ENCODE measurements around the gene IL12RB1.

Gene IL12RB1

GRCh38 chr19:18074192-18074591 lies 12.5 kb downstream of the IL12RB1 start:
- TF ChIP-seq, protein P1, sequence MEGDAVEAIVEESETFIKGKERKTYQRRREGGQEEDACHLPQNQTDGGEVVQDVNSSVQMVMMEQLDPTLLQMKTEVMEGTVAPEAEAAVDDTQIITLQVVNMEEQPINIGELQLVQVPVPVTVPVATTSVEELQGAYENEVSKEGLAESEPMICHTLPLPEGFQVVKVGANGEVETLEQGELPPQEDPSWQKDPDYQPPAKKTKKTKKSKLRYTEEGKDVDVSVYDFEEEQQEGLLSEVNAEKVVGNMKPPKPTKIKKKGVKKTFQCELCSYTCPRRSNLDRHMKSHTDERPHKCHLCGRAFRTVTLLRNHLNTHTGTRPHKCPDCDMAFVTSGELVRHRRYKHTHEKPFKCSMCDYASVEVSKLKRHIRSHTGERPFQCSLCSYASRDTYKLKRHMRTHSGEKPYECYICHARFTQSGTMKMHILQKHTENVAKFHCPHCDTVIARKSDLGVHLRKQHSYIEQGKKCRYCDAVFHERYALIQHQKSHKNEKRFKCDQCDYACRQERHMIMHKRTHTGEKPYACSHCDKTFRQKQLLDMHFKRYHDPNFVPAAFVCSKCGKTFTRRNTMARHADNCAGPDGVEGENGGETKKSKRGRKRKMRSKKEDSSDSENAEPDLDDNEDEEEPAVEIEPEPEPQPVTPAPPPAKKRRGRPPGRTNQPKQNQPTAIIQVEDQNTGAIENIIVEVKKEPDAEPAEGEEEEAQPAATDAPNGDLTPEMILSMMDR (IDR thresholded peaks at IDR 0.05; ENCODE audit: low read depth, low read length), result no peak
- in situ Hi-C loops (cut with HindIII; ENCODE audit: low sequenced_read_pairs), result no loop called here
- no peak overlapping the region for H3K4me3 ChIP-seq (ENCODE audit: low read depth, low read length)
- no peak for DNase-seq (ENCODE audit: low read depth, low spot score)

GRCh38 chr19:18073197-18073596 lies 13.5 kb downstream of the IL12RB1 start:
- TF ChIP-seq, protein P1 (IDR thresholded peaks at IDR 0.05; ENCODE audit: low read depth, low read length), result no peak
- DNase-seq (ENCODE audit: low read depth, low spot score), result no peak
- in situ Hi-C loops (cut with HindIII; ENCODE audit: low sequenced_read_pairs), result no loop called here
- no peak overlapping the region for H3K4me3 ChIP-seq (ENCODE audit: low read depth, low read length)

- in situ Hi-C loops (cut with HindIII; ENCODE audit: low sequenced_read_pairs), result no loop called here
- TF ChIP-seq, protein P1 (IDR thresholded peaks at IDR 0.05; ENCODE audit: low read depth, low read length), result no peak
- no peak for DNase-seq (ENCODE audit: low read depth, low spot score)
- H3K4me3 ChIP-seq (ENCODE audit: low read depth, low read length), result no peak overlapping the region
Measured at GRCh38 chr19:18072335-18072734, 14.4 kb downstream of the IL12RB1 start.

- no peak for DNase-seq (ENCODE audit: low read depth, low spot score)
- in situ Hi-C loops (cut with HindIII; ENCODE audit: low sequenced_read_pairs), result no loop called here
- TF ChIP-seq, protein P1 (IDR thresholded peaks at IDR 0.05; ENCODE audit: low read depth, low read length), result no peak
- H3K4me3 ChIP-seq (ENCODE audit: low read depth, low read length), result no peak overlapping the region
Measured at GRCh38 chr19:18070181-18070580, 16.6 kb downstream of the IL12RB1 start.

- TF ChIP-seq, protein P1 (IDR thresholded peaks at IDR 0.05; ENCODE audit: low read depth, low read length), result no peak
- in situ Hi-C loops (cut with HindIII; ENCODE audit: low sequenced_read_pairs), result no loop called here
- H3K4me3 ChIP-seq (ENCODE audit: low read depth, low read length), result no peak overlapping the region
- no peak for DNase-seq (ENCODE audit: low read depth, low spot score)
Measured at GRCh38 chr19:18069383-18069782, 17.4 kb downstream of the IL12RB1 start.

GRCh38 chr19:18068395-18068794 lies 18.3 kb downstream of the IL12RB1 start:
- TF ChIP-seq, protein P1 (IDR thresholded peaks at IDR 0.05; ENCODE audit: low read depth, low read length), result no peak
- no peak for DNase-seq (ENCODE audit: low read depth, low spot score)
- H3K4me3 ChIP-seq (ENCODE audit: low read depth, low read length), result no peak overlapping the region
- in situ Hi-C loops (cut with HindIII; ENCODE audit: low sequenced_read_pairs), result no loop called here

GRCh38 chr19:18065173-18065495 lies 21.6 kb downstream of the IL12RB1 start:
- in situ Hi-C loops (cut with HindIII; ENCODE audit: low sequenced_read_pairs), result no loop called here
- H3K4me3 ChIP-seq (ENCODE audit: low read depth, low read length), result no peak overlapping the region
- TF ChIP-seq, protein P1 (IDR thresholded peaks at IDR 0.05; ENCODE audit: low read depth, low read length), result no peak
- no peak for DNase-seq (ENCODE audit: low read depth, low spot score)

Measured in astrocyte of the spinal cord (primary cell).